ENCODE measurements around the gene TBC1D14.

The TBC1D14 gene

GRCh38 chr4:6933691-6934430, 24.2 kb downstream of the TBC1D14 start:
- no peak overlapping the region for H3K4me3 ChIP-seq (ENCODE audit: low read depth, low read length)
- no peak for TF ChIP-seq CTCF (IDR thresholded peaks at IDR 0.05; ENCODE audit: low read depth, low read length)

- no peak for TF ChIP-seq CTCF (IDR thresholded peaks at IDR 0.05; ENCODE audit: low read depth, low read length)
Measured at GRCh38 chr4:6935965-6936364, 26.3 kb downstream of the TBC1D14 start.

GRCh38 chr4:6937201-6937600, 27.6 kb downstream of the TBC1D14 start:
- H3K4me3 ChIP-seq (ENCODE audit: low read depth, low read length): no peak overlapping the region
- TF ChIP-seq CTCF (IDR thresholded peaks at IDR 0.05; ENCODE audit: low read depth, low read length): no peak

More at GRCh38 chr4:6935965-6936364, 26.3 kb downstream of the TBC1D14 start:
- H3K4me3 ChIP-seq (ENCODE audit: low read depth, low read length): no peak overlapping the region

- TF ChIP-seq CTCF (IDR thresholded peaks at IDR 0.05; ENCODE audit: low read depth, low read length): no peak
- no peak overlapping the region for H3K4me3 ChIP-seq (ENCODE audit: low read depth, low read length)
Measured at GRCh38 chr4:6937754-6938153, 28.1 kb downstream of the TBC1D14 start.

- no peak overlapping the region for H3K4me3 ChIP-seq (ENCODE audit: low read depth, low read length)
- TF ChIP-seq CTCF (IDR thresholded peaks at IDR 0.05; ENCODE audit: low read depth, low read length): no peak
Measured at GRCh38 chr4:6938237-6938636, 28.6 kb downstream of the TBC1D14 start.

GRCh38 chr4:6938647-6939271, 29.1 kb downstream of the TBC1D14 start:
- TF ChIP-seq CTCF (IDR thresholded peaks at IDR 0.05; ENCODE audit: low read depth, low read length): no peak
- no peak overlapping the region for H3K4me3 ChIP-seq (ENCODE audit: low read depth, low read length)

Data from WI38 (cell line).